Astrocyte (in vitro differentiated cells and primary cell): Measurements from ENCODE around the gene MYNN. TPM values are rescaled to one million over a fixed set of nuclear protein-coding genes. Genes with fewer than 3 reads are reported as not detected.

ENCODE experiments used
- DNase-seq: peaks from one replicate; pipeline ENCODE4 v3.0.0-alpha.2; 2010; ENCODE audit warnings: low read depth
- FAIRE-seq: peaks from 2 replicates; lab custom pipeline; 2011; peaks lifted over from hg19 to GRCh38; lab: Jason Lieb, UNC
- H2AFZ ChIP-seq: 2 replicates; pipeline ENCODE4 v1.6.0; 2012; ENCODE audit warnings: low read depth, low read length, inconsistent platforms
- H3K27ac ChIP-seq: 2 replicates; pipeline ENCODE4 v1.5.1; 2011; ENCODE audit warnings: low read depth, low read length, inconsistent platforms
- H3K27me3 ChIP-seq: 2 replicates; pipeline ENCODE4 v1.6.0; 2011; ENCODE audit warnings: low read length, inconsistent platforms; ENCODE audit not compliant: insufficient read depth
- H3K36me3 ChIP-seq: 2 replicates; pipeline ENCODE4 v1.5.1; 2011; ENCODE audit warnings: low read length, inconsistent platforms; ENCODE audit not compliant: insufficient read depth
- H3K4me1 ChIP-seq: 2 replicates; pipeline ENCODE4 v1.5.1; 2011; ENCODE audit warnings: low read length, inconsistent platforms; ENCODE audit not compliant: insufficient read depth
- H3K4me2 ChIP-seq: 2 replicates; pipeline ENCODE4 v1.6.0; 2012; ENCODE audit warnings: low read length, inconsistent platforms
- H3K4me3 ChIP-seq: 2 replicates; pipeline ENCODE4 v1.5.1; 2011; ENCODE audit warnings: low read depth, mild to moderate bottlenecking, low read length, inconsistent platforms; ENCODE audit not compliant: insufficient read depth
- H3K79me2 ChIP-seq: 2 replicates; pipeline ENCODE4 v1.6.0; 2012; ENCODE audit warnings: mild to moderate bottlenecking, low read length, inconsistent platforms; ENCODE audit not compliant: insufficient read depth
- H3K9ac ChIP-seq: 2 replicates; pipeline ENCODE4 v1.6.0; 2012; ENCODE audit warnings: mild to moderate bottlenecking, low read length, inconsistent platforms
- H3K9me3 ChIP-seq: 2 replicates; pipeline ENCODE4 v1.5.1; 2012; ENCODE audit warnings: low read depth, mild to moderate bottlenecking, low read length, inconsistent platforms; ENCODE audit not compliant: insufficient read depth
- H4K20me1 ChIP-seq: 2 replicates; pipeline ENCODE4 v1.6.0; 2012; ENCODE audit warnings: low read length, inconsistent platforms; ENCODE audit not compliant: insufficient read depth
- H3K27ac Mint-ChIP-seq: one replicate; pipeline ENCODE4 v1.8.0; 2021; ENCODE audit warnings: mild to moderate bottlenecking, mixed read lengths; ENCODE audit not compliant: unreplicated experiment
- H3K27me3 Mint-ChIP-seq: one replicate; pipeline ENCODE4 v1.8.0; 2021; ENCODE audit warnings: low read depth, mixed read lengths; ENCODE audit not compliant: unreplicated experiment
- H3K36me3 Mint-ChIP-seq: one replicate; pipeline ENCODE4 v1.8.0; 2021; ENCODE audit warnings: low read depth, mixed read lengths; ENCODE audit not compliant: unreplicated experiment
- H3K4me1 Mint-ChIP-seq: one replicate; pipeline ENCODE4 v1.8.0; 2021; ENCODE audit warnings: low read depth, mixed read lengths; ENCODE audit not compliant: unreplicated experiment
- H3K4me3 Mint-ChIP-seq: one replicate; pipeline ENCODE4 v1.8.0; 2021; ENCODE audit warnings: mild to moderate bottlenecking, moderate library complexity, mixed read lengths; ENCODE audit not compliant: unreplicated experiment
- H3K9me3 Mint-ChIP-seq: one replicate; pipeline ENCODE4 v1.8.0; 2021; ENCODE audit warnings: mild to moderate bottlenecking, mixed read lengths; ENCODE audit not compliant: unreplicated experiment
- EZH2 ChIP-seq: IDR thresholded peaks from 2 replicates; pipeline ENCODE4 v1.6.1; 2012; ENCODE audit warnings: mild to moderate bottlenecking, low read length, inconsistent platforms; ENCODE audit not compliant: insufficient read depth
- total RNA-seq: library from RNA; stranded (reverse); gene quantifications from 2 replicates; pipeline ENCODE4 v1.2.1, GENCODE V29; 2021
- TF ChIP-seq, protein P1 (sequence below): IDR thresholded peaks from 2 replicates; pipeline ENCODE4 v1.5.1; 2011; ENCODE audit warnings: low read depth, mild to moderate bottlenecking, inconsistent platforms, low read length, moderate library complexity; ENCODE audit not compliant: insufficient read depth

The MYNN gene
- total RNA-seq, 1 donor from 2014 or later: 12.9 TPM

DNA sequence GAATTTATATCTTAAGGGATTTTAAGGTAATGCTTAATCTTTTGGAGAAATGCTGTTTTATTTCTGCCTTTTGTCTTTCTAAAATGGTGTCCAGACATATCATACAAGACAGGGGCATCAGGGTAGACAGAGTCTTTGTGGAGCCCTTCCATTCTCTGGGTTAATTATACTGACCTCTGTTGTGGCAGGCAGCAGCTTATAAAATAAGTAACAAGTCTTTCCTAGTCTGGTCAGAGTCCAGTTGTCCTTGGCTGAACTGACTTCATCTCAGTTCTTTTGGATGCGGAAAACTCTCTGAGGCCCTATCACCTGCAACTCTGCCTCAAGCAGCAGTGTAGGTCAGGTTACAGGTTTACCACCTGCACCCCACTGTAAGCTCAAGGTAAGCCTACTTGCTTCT is 19.2 kb downstream of the MYNN start:
- no peak overlapping the region for H3K4me3 ChIP-seq
- H2AFZ ChIP-seq: no peak overlapping the region
- H3K4me1 Mint-ChIP-seq: peaks cover 8% of the 10 kb centered on the region
- H3K79me2 ChIP-seq: no peaks in the 10 kb centered on the region
- H3K27me3 ChIP-seq: no peaks in the 10 kb centered on the region
- H3K27me3 Mint-ChIP-seq: no peaks in the 10 kb centered on the region
- H3K4me1 ChIP-seq: peaks cover 7% of the 10 kb centered on the region
- no peak overlapping the region for H3K4me2 ChIP-seq
- H3K36me3 Mint-ChIP-seq: peaks cover 3% of the 10 kb centered on the region
- no peaks in the 10 kb centered on the region for H4K20me1 ChIP-seq
- no peak overlapping the region for H3K27ac ChIP-seq
- H3K9ac ChIP-seq: no peak overlapping the region
- DNase-seq: no peak
- H3K4me3 Mint-ChIP-seq: no peak overlapping the region
- no peak for FAIRE-seq
- H3K36me3 ChIP-seq: peaks cover 7% of the 10 kb centered on the region
- no peak for TF ChIP-seq EZH2
- TF ChIP-seq, protein P1, sequence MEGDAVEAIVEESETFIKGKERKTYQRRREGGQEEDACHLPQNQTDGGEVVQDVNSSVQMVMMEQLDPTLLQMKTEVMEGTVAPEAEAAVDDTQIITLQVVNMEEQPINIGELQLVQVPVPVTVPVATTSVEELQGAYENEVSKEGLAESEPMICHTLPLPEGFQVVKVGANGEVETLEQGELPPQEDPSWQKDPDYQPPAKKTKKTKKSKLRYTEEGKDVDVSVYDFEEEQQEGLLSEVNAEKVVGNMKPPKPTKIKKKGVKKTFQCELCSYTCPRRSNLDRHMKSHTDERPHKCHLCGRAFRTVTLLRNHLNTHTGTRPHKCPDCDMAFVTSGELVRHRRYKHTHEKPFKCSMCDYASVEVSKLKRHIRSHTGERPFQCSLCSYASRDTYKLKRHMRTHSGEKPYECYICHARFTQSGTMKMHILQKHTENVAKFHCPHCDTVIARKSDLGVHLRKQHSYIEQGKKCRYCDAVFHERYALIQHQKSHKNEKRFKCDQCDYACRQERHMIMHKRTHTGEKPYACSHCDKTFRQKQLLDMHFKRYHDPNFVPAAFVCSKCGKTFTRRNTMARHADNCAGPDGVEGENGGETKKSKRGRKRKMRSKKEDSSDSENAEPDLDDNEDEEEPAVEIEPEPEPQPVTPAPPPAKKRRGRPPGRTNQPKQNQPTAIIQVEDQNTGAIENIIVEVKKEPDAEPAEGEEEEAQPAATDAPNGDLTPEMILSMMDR: no peak
- H3K9me3 Mint-ChIP-seq: no peaks in the 10 kb centered on the region
- no peaks in the 10 kb centered on the region for H3K9me3 ChIP-seq
- H3K27ac Mint-ChIP-seq: no peak overlapping the region

DNA sequence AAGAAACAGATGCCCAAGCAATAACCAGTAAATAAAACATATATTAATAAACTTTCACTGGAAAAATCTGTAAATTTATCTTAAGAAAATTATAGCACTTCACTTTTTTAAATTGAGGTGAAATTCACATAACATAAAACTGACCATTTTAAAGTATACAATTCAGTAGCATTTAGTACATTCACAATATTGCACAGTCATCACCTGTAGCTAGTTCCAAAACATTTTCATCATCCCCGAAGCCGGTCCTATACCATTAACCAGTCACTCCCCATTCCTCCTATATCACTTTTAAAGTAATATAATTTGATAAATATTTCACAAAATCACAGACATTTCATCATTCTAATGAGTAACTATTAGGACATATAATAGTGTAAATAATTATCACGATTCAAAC is 31.5 kb downstream of the MYNN start:
- Histone ChIP-seq H3K9ac (no peak overlapping the region), H4K20me1 (no peaks in the 10 kb centered on the region), H3K4me1 (no peaks in the 10 kb centered on the region), H3K27me3 (no peaks in the 10 kb centered on the region), H3K4me3 (no peak overlapping the region), H2AFZ (no peak overlapping the region), H3K27ac (no peak overlapping the region), H3K9me3 (no peaks in the 10 kb centered on the region), H3K79me2 (no peaks in the 10 kb centered on the region), H3K4me2 (no peak overlapping the region), H3K36me3 (no peaks in the 10 kb centered on the region)
- Mint-ChIP-seq H3K27me3 (no peaks in the 10 kb centered on the region), H3K4me3 (no peak overlapping the region), H3K4me1 (no peaks in the 10 kb centered on the region), H3K36me3 (peaks cover 2% of the 10 kb centered on the region), H3K27ac (no peak overlapping the region), H3K9me3 (no peaks in the 10 kb centered on the region)
- DNase-seq (no peak), FAIRE-seq (no peak)
- no peak for TF ChIP-seq EZH2
- TF ChIP-seq, protein P1: no peak

DNA sequence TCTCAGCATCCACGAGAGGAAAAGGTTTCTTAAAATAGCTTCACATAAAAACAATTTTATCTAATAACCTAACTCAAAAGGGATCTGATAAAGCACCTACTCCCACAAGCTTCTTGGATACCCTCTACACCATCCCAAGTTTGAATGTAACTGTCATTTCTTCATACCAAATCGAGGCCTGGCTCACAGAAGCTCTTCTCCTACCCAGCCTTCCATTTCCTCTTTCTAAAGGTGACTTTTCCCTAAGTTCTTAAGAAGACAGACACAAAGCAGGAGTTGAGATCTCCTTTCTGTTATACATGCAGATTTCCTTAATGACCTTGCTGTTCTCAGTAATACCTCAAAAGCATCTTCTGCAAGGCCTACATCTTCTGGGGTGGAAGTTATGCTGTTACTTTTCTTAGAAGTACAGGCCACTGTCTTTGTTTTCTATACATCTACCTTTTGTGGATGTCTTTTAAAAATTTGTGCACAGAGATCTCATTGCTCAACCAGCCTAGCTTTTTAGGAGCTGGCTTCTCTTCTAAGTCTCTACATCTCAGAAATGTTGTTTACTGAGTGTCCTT is 36.1 kb downstream of the MYNN start:
- no peaks in the 10 kb centered on the region for H3K27me3 ChIP-seq
- H3K9ac ChIP-seq: no peak overlapping the region
- H3K9me3 ChIP-seq: no peaks in the 10 kb centered on the region
- FAIRE-seq (no peak), DNase-seq (no peak)
- no peak overlapping the region for H3K4me3 Mint-ChIP-seq
- no peaks in the 10 kb centered on the region for H3K79me2 ChIP-seq
- peaks cover 3% of the 10 kb centered on the region for H3K4me1 Mint-ChIP-seq
- TF ChIP-seq, protein P1: no peak
- no peak for TF ChIP-seq EZH2
- peaks cover 2% of the 10 kb centered on the region for H3K36me3 Mint-ChIP-seq
- H3K4me2 ChIP-seq: no peak overlapping the region
- no peaks in the 10 kb centered on the region for H3K36me3 ChIP-seq
- no peak overlapping the region for H3K4me3 ChIP-seq
- H3K4me1 ChIP-seq: peaks cover 19% of the 10 kb centered on the region
- H4K20me1 ChIP-seq: no peaks in the 10 kb centered on the region
- no peak overlapping the region for H3K27ac Mint-ChIP-seq
- peaks cover 10% of the 10 kb centered on the region for H3K9me3 Mint-ChIP-seq
- peaks cover 4% of the 10 kb centered on the region for H3K27me3 Mint-ChIP-seq
- no peak overlapping the region for H3K27ac ChIP-seq
- H2AFZ ChIP-seq: no peak overlapping the region
